ENCODE data around the gene PKNOX2. TPM values are rescaled to one million over a fixed set of nuclear protein-coding genes. Genes with fewer than 3 reads are reported as not detected.

The PKNOX2 gene
- polyA plus RNA-seq, 2 of the 4 experiments (the other 2 are of a cell fraction) = not detected

GRCh38 chr11:125418396-125418795 is 253.8 kb downstream of the PKNOX2 start:
- ATAC-seq (no peak), FAIRE-seq (no peak), DNase-seq (ENCODE audit: low read depth in 1 of 2, low spot score in 1 of 2) (no peak)
- ChIA-PET POLR2A (no interaction called here), CTCF (interaction anchor here (2.5 kb wide), 1 partner anchor 10 kb away, joined by 8 read pairs; no protein-coding TSS in a partner anchor)
- TF ChIP-seq, protein P1, sequence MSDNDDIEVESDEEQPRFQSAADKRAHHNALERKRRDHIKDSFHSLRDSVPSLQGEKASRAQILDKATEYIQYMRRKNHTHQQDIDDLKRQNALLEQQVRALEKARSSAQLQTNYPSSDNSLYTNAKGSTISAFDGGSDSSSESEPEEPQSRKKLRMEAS (IDR thresholded peaks at IDR 0.05) = no peak
- TF ChIP-seq TP53 (CRISPR knock-in tag; IDR thresholded peaks at IDR 0.05) (no peak), NPAS2 (CRISPR knock-in tag; IDR thresholded peaks at IDR 0.05; ENCODE audit: borderline replicate concordance) (no peak), ZNF302 (CRISPR knock-in tag; IDR thresholded peaks at IDR 0.05) (no peak), EP300 (IDR thresholded peaks at IDR 0.05) (no peak), BCL3 (IDR thresholded peaks at IDR 0.05) (no peak), RCOR1 (IDR thresholded peaks at IDR 0.05; ENCODE audit: low read depth, low read length) (no peak), HOXB5 (CRISPR knock-in tag; IDR thresholded peaks at IDR 0.05) (no peak), EHMT2 (IDR thresholded peaks at IDR 0.05; ENCODE audit: low read depth) (no peak), E2F6 (IDR thresholded peaks at IDR 0.05; ENCODE audit: borderline replicate concordance, low read depth) (no peak), FOXS1 (CRISPR knock-in tag; IDR thresholded peaks at IDR 0.05) (no peak), KDM5A (IDR thresholded peaks at IDR 0.05) (no peak), JUN (IDR thresholded peaks at IDR 0.05) (no peak), NFE2L2 (conservative IDR thresholded peaks at IDR 0.05; ENCODE audit: low read length) (no peak), POLR2AphosphoS2 (conservative IDR thresholded peaks at IDR 0.05; ENCODE audit: low read length) (no peak), GATA3 (IDR thresholded peaks at IDR 0.05; ENCODE audit: borderline replicate concordance) (no peak), RAD21 (conservative IDR thresholded peaks at IDR 0.05 in 1 of 2, IDR thresholded peaks at IDR 0.05 in 1 of 2) (no peak)
- WGBS (ENCODE audit: missing lambda C conversion rate) = 51% methylated on average over 4 of the region's 9 CpGs
- Histone ChIP-seq H3K4me1 (no peaks in the 10 kb centered on the region), H3K9me3 (no peaks in the 10 kb centered on the region), H3K4me3 (no peak overlapping the region), H3K4me2 (no peak overlapping the region), H3K27ac (no peak overlapping the region)

- DNase-seq (ENCODE audit: low read depth in 1 of 2, low spot score in 1 of 2) (no peak), FAIRE-seq (no peak), ATAC-seq (no peak)
- Histone ChIP-seq H3K4me2 (no peak overlapping the region), H3K27ac (no peak overlapping the region), H3K4me1 (no peaks in the 10 kb centered on the region), H3K4me3 (no peak overlapping the region), H3K9me3 (no peaks in the 10 kb centered on the region)
- no peak for TF ChIP-seq RCOR1 (IDR thresholded peaks at IDR 0.05; ENCODE audit: low read depth, low read length)
- TF ChIP-seq POLR2AphosphoS2 (conservative IDR thresholded peaks at IDR 0.05; ENCODE audit: low read length) = no peak
- no peak for TF ChIP-seq SREBF2 (IDR thresholded peaks at IDR 0.05)
- TF ChIP-seq USF2 (IDR thresholded peaks at IDR 0.05) = no peak
- TF ChIP-seq POLR2A (IDR thresholded peaks at IDR 0.05; ENCODE audit: low read length) = no peak
- TF ChIP-seq NFE2L2 (conservative IDR thresholded peaks at IDR 0.05; ENCODE audit: low read length) = no peak
- no peak for TF ChIP-seq FOXS1 (CRISPR knock-in tag; IDR thresholded peaks at IDR 0.05)
- TF ChIP-seq, protein P2, sequence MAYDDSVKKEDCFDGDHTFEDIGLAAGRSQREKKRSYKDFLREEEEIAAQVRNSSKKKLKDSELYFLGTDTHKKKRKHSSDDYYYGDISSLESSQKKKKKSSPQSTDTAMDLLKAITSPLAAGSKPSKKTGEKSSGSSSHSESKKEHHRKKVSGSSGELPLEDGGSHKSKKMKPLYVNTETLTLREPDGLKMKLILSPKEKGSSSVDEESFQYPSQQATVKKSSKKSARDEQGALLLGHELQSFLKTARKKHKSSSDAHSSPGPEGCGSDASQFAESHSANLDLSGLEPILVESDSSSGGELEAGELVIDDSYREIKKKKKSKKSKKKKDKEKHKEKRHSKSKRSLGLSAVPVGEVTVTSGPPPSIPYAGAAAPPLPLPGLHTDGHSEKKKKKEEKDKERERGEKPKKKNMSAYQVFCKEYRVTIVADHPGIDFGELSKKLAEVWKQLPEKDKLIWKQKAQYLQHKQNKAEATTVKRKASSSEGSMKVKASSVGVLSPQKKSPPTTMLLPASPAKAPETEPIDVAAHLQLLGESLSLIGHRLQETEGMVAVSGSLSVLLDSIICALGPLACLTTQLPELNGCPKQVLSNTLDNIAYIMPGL (CRISPR knock-in tag; IDR thresholded peaks at IDR 0.05; ENCODE audit: borderline replicate concordance) = no peak
- no peak for TF ChIP-seq RAD21 (conservative IDR thresholded peaks at IDR 0.05 in 1 of 2, IDR thresholded peaks at IDR 0.05 in 1 of 2)
- POLR2A ChIA-PET = no interaction called here
- CTCF ChIA-PET = interaction anchor here (0.8 to 2.2 kb wide), 7 partner anchors 9 to 39 kb away, joined by 3 to 6 read pairs (median 4); no protein-coding TSS in a partner anchor
- 19% methylated on average over 4 of the region's 4 CpGs for WGBS (ENCODE audit: missing lambda C conversion rate)
These were observed 258.1 kb downstream of the PKNOX2 start for GRCh38 chr11:125422681-125423080.

All from A549 (cell line).